Measurements from ENCODE around the gene PLA2G1B.
"Not testable (repeated sequence)": the region's sequence is repeated elsewhere in the genome, so short reads cannot be mapped to it uniquely, and the experiment has no call there.

Gene PLA2G1B

DNA sequence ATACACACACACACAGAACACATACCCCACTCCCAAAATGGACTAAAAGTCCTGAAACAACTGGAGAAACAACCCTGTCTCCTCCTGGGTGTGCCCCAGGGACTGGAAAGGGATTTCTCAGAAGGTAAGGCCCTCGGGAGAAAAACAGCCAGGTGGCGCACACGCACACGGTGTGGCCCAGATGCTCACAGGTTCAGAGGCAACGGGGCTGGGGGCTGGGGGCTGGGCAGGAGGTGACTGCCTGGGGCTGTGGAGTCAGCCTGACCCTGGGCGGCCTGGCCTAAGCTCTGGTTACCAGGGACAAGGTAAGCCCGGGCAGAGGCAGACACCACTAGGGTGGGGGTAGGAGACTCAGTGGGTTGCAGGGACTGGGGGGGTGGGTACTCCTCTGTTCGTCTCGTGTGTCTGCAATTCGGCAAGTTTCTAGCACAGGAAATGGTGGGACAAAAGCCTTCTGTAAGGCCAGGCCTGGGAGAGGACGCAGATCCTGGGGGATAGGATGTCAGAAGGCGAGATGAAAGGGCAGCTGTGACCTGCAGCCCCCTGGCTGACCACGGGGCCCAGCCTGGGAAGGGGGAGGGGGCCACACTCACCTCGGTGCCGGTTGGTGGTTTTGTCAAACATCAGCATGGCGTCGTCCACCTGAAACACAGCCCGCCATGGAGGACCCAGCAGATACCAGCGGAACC lies 31.0 kb upstream of the PLA2G1B start:
- DNase-seq, result no peak

DNA sequence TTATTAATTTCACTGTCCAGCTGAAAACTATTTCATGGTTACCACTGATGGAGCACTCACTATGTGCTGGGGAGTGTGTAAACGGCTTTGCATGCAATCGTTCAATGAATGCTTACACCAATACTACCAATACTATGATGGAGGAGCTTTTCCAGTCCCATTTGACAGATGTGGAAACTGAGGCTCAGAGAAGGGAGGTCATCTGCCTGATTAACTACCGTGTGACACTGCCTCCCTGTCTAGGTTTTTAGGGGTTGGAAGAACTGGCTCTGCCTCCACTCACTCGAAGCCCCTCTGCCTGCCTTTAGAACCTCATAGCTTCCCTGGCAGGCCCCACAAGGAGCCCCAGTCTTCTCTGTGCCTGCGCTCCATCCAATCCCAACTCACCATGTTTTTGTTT lies 29.5 kb upstream of the PLA2G1B start:
- DNase-seq, result no peak

DNA sequence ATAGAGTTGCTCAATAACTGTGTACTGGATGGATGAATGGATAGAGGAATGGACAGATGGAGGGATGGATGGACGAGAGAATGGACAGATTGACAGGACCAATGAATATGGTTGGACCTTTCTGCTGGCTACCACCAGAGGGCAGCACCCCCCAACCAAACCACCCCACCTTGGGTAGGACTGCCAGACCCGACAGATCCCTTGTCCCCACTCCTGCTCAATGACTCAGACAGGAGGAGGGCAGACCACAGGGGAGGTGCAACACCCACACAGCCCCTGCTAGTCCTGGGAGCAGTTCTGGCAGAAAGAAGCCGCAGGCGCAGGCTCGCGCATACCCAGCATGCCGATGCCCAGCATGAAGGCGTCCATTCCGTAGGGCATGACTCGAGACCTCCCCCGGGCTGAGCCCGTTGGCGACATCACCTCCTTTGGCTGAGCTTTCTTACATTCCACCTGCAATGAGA lies 29.0 kb upstream of the PLA2G1B start:
- DNase-seq, result peak; percentile 64

DNA sequence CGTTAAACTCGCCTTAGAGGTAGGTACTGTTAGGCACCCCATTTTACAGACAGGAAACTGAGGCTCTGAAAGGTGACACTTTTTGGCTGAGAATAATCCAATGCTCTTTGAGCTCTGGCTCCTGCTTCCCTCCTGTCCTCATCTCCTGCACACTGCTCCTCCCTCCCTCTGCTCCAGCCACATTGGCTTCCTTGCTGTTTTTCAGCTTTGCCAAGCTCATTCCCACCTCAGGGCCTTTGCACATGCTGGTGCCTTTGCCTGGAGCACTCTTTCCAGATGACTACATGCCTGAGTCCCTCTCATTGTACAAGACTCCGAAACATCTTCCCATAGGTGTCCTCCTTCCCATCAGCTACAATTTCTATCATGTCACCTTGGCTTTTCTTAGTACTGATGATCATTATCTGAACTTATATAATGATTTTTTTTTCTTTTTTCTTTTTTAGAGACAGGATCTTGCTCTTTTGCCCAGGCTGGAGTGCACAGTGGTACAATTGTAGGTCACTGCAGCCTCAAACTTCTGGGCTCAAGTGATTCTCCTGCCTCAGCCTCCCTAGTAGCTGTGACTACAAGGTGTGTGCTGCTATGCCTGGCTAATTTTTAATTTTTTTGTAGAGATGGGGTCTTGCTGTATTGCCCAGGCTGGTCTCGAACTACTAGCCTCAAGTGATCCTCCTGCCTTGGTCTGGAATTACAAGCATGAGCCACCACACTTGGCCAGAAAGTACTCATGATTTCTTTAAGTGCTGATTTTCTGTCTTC lies 26.2 kb upstream of the PLA2G1B start:
- no peak for DNase-seq

DNA sequence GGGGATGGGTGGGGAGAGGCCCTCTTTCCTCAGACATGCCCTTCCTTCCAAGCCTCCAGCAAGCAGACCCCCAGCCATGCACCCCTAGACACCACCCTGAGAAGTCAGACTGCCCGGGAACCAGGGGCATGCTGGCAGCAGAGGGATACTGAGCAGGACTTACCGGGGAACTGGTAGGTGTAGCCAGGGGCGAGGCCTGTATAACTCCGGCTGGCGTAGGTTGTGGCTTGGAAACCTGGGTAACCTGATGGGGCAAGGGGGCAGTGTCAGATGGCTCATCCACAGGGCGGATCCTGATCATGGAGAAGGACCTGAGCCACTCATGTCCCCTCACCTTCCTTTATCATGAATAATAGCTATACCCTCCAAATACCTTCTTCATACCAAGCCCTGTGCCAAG lies 25.6 kb upstream of the PLA2G1B start:
- DNase-seq, result no peak

DNA sequence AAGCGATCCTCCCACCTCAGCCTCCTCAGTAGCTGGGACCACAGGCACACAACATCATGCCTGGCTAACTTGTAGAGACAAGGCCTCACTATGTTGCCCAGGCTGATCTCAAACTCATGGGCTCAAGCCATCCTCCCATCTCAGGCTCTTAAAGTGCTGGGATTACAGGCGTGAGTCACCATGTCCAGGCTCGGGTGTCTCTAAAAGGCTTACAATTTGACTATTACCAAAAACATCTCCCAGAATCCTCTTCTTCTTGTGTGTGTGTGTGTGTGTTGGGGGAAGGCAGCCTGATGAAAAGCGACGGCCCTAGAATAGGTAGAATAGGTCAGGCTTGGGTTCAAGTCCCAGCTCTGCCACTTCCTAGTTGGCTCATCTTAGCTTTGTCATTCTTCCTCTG lies 24.5 kb upstream of the PLA2G1B start:
- no peak for DNase-seq

DNA sequence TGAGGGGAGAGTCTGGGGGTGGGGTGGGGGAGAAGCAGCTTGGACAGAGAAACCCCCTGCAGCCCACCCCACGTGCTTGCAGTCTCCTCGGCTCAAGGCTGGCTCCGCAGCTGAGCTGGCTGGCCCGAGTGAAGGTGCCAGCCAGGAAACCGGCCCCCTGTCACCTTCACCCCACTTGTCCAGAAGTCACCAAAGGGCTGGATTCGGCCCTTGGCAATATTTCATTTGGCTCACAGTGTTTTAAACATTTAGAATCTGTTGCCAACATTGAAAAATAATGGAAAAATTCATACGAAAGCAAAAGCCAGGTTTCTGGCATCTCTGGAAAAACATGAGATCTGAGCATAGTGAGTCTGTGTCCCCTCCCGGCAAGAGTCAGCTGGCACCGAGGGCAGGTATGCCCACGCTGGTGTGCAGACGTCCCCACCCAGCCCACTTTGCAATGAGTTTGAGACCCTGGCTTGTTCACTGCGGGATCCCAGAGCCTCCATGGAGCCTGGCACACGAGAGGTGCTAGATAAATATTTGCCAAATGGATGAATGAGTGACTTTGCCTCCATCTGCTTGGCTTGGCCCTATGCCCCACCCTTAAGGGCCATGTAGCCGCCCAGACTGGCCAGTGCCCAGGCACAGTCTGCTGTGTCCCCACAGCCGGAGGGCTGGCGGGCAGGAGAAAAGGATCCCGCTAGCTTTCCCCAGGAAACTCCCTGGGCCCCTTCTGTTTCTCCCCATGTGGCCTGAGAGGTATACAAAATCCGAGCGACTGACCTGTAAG lies 23.2 kb upstream of the PLA2G1B start:
- DNase-seq, result no peak

DNA sequence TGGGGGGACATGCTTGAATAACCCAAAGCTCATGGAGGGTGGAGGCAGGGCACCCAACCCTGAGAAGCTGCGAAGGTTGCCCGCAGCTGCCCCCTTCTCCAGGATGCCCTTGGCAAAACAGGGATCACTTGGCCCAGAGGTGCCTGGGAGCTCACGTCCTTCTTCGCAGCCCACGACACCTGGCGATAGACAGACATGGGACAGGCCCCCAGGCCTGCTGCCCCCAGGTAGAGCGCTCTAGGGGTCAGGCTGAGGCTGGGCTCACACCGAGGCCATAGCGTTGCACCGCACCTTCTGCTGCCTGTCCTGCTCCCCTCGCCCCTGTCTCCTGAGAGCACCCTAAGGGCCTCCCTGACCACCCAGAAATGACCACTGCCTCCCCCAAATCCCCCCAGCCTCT lies 20.2 kb upstream of the PLA2G1B start:
- no peak for DNase-seq

DNA sequence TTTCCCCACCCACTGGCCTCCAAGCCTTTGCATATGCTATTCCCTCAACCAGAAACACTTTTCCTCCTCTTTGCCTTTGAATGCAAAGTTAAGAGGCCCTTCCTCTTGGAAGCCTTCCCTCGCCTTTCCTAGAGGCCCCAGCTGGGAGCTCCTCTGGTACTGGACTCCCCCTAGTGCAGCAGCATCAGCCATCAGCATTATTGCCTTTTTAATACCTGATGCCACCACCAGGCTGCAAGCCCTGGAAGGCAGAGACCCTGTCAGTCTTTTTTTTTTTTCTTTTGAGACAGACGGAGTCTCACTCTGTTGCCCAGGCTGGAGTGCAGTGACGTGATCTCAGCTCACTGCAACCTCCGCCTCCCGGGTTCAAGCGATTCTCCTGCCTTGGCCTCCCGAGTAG lies 19.1 kb upstream of the PLA2G1B start:
- DNase-seq, result no peak

DNA sequence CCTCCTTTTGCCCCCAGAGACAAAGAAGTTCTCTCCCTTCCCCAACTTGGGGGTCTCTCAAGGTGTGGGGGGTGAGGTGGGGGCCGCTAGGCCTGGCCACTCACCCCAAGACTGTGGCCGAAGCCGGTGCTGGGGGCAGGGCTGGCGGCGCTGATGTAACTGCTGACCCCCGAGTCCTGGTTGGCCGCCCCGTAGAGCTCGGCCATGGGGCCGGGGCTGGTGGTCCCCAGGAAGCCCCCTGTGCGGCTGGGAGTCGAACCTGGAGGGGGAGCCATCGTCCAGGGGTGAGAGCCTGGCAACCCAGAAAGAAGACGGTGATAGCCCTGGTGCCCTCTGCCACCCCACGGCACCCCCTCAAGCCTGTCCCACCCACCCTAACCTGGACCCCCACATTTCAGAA lies 18.5 kb upstream of the PLA2G1B start:
- no peak for DNase-seq

DNA sequence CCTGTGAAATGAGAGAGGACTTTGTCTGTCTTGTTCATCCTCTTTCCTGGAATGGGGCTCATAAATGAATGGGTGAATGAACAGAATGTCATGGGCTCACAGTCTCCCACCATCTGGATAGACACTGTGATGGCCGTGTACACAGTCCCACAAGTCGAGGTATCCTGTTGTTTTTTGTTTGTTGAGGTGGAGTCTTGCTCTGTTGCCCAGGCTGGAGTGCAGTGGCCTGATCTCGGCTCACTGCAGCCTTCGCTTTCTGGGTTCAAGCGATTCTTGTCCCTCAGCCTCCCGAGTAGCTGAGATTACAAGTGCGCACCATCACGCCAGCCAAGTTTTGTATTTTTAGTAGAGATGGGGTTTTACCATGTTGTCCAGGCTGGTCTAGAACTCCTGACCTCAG lies 16.1 kb upstream of the PLA2G1B start:
- no peak for DNase-seq

DNA sequence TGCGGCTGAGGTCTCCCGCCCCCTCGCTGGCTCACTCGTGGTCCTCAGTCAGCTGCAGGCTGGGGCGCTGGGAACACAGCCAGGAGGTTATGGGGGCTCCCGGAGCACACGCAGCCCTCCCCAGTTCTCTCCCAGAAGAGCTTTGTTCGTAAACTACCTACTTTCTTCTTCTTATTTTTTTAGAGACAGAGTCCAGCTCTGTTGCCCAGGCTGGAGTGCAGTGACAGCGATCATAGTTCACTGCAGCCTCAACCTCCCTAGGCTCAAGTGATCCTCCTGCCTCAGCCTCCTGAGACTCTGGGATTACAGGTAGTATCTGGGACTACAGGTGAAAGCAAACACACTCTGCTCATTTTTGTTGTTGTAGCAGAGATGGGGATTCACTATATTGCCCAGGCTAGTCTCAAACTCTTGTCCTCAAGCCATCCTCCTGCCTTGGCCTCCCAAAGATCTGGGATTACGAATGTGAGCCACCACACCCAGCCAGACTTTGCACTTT lies 15.5 kb upstream of the PLA2G1B start:
- no peak for DNase-seq

DNA sequence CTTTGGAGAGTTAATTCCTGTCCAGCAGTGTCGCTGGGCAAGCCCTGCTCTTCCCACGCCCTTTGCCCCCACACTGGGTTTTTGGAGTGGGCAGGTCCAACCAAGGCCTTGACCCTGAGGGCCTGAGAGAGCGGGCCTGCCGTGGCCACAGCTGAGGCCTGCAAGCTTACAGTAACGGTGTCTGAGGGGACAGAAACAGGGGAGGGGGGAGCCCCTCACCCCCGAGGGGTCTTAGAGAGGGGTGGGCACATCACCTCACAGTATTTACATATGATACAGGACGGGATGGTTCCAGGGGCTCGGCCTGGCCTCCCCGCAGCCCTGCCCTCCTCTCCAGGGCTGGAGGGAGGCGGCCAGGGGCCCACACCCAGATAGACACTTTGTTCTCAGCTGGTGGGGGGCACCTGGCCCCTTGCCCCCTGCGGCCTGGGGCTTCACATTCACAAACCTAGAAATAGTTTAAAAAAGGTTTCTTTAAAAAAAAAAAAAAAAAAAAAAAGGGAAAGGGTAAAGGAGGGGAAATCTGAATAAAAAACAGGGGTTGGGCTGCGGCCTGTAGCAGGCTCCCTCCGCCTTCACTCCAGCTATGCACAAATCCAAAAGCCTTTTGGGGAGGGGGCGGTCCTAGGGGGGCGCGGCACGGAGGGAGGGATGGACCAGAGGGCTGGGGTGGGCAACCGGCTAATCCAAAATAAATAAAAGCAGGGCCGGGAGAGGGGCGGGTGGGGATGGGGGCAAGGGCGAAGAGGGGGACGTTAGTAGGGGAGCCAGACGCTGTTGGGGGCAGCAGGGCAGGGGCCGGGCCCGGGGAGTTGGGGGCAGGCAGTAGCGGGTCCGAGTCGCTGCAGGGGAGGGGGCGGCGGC lies 14.8 kb upstream of the PLA2G1B start:
- no peak for DNase-seq

DNA sequence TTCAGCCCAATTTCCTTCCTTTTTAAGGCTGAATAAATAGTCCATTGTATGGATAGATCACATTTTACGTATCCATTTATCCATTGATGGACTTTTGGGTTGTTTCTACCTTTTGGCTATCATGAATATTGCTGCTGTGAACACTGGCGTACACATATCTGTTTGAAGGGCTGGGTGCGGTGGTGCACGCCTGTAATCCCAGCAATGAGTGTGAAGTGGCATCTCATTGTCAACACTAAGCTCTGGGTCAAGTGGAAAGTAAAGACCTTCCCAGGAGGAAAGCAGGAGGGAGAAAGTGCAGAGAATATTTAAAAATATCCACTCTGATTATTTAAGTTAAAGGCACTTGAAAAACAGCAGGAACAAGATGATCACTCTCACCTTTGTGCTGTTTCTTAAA lies 11.7 kb upstream of the PLA2G1B start:
- DNase-seq, result no peak

DNA sequence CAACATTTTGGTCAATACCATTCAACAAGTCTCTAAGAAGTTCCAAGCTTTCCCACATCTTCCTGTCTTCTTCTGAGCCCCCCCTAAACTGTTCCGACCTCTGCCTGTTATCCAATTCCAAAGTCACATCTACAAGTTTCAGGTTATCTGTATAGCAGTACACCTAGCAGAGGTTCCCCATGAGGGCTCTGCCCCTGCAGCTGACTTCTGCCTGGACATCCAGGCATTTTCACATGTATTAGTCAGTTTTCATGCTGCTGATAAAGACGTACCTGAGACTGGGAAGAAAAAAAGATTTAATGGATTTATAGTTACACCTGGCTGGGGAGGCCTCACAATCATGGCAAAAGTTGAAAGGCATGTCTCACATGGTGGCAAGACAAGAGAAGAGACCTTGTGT lies 10.2 kb upstream of the PLA2G1B start:
- no peak for DNase-seq

DNA sequence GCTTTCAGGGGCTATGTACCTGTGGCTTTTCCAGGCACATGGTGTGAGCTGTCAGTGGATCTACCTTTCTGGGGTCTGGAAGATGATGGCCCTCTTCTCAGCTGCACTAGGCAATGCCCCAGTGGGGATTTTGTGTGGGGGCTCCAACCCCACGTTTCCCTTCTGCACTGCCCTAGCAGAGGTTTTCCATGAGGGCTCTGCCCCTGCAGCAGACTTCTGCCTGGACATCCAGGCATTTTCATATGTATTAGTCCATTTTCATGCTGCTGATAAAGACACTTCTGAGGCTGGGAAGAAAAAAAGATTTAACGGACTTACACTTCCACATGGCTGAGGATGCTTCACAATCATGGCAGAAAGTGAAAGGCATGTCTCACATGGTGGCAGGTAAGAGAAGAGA lies 8.8 kb upstream of the PLA2G1B start:
- DNase-seq, result not testable (repeated sequence)

DNA sequence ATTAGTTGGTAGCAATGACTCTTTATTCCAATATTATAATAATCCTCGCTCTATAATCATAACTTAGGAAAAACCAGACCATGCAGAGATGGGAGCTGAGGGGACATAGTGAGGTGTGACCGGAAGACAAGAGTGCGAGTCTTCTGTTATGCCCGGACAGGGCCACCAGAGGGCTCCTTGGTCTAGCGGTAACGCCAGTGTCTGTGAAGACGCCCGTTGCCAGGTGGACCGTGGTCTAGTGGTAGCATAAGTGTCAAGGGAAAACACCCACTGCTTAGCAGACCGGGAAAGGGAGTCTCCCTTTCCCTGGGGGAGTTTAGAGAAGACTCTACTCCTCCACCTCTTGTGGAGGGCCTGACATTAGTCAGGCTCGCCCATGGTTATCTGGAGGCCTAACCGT lies 7.9 kb upstream of the PLA2G1B start:
- not testable (repeated sequence) for DNase-seq

DNA sequence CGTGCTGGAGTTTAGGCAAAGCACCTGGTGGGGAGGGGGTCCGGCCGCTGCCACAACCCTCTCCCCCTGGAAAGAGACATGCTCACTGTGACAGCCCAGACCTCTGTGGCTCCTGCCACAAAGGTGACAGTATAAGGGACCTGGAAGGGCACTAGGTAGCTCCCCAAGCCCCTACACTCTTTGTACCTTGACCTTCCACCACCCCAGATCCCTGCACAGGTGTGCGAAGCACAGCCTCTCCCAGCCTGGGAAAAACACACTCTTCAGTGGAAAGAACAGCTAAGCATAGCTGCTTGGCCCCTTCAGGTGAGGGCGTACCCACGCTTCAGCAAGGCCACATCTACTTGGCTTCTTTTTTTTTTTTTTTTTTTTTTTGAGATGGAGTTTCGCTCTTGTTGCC lies 4.9 kb upstream of the PLA2G1B start:
- no peak for DNase-seq

DNA sequence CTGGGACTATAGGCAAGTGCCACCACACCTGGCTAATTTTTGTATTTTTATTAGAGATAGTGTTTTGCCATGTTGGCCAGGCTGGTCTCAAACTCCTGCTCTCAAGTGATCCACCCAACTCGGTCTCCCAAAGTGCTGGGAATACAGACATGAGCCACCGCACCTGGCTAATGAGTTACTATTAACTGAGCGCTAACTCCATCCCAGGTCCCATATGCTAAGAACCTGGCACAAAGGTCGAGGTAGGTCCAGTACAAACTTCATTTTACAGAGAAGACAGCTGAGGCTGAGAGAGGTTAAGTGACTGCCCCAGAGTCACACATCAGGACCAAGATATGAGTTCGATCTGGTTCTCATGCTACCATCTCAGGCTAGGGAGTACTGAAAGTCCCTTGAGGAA lies 4.5 kb upstream of the PLA2G1B start:
- no peak for DNase-seq

DNA sequence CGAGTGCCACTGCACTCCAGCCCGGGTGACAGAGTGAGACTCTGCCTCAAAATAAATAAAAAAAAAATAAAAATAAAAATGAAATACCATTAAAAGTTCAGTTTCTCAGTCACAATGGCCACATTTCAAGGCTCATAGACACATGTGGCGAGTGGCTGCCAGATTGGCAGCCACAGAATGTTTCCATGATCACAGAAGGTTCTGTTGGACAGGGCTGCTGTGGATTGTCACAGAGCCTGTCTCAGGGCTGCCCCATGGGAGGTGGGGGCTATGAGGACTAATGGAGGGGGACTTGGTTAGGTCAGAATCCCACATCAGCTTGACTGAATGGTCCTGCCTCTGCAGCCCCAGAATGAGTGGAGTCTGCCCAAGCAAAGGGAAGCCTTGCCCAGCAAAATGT lies 3.8 kb upstream of the PLA2G1B start:
- no peak for DNase-seq

DNA sequence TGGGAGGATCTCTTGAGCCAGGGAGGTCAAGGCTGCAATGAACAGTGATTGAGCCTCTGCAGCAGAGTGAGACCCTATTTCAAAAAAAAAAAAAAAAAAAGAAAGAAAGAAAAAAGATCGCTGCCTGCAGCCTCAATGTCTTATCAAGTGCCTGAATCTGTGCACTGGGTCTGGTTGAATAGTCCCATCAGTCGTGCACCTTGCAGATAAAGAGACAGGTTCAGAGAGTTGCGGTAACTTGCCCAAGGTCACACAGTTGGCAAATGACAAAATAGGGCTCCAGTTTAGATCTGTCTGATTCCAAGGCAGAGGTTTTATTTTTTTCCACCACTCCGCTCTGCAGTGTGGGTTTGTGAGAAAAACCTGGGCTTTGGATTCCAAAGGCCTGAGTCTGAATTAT lies 649 bp upstream of the PLA2G1B start:
- DNase-seq, result no peak

DNA sequence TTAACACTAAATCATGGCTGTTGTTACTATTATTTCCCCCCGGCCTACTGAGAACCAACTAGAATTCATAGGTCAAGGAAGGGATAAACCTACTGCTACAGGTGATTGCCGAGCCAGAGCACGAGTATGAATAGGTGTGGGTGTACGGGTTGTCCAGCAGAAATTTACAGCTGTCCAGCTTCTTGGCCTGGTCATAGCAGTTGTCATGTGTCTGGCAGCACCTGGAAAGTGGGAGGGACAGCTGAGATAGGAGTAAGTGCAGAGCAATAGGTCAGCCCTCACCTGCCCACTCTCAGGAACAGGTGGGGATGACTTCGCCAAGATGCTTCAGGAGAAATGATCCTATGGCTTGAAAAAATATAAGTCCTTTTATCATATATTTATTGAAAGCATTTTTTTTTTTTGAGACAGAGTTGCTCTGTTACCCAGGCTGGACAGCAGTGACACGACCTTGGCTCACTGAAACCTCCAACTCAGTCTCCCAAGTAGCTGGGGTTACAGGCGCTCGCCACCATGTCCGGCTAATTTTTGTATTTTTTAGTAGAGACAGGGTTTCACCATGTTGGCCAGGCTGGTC lies 2.6 kb downstream of the PLA2G1B start:
- DNase-seq, result no peak
